ENCODE measurements around the gene ZNF320.
"Not testable (repeated sequence)": the region's sequence is repeated elsewhere in the genome, so short reads cannot be mapped to it uniquely, and the experiment has no call there.

The ZNF320 gene

GRCh38 chr19:52897138-52897935, at the start of gene ZNF320:
ZNF320 (minus strand) TSS chr19:52897635; CDS start chr19:52890255, 7,380 bp downstream.
- H3K27ac ChIP-seq, result peak within 1 kb of the TSS; percentile 2 to 93 (median 86)
- H3K4me3 ChIP-seq, result peak within 1 kb of the TSS; percentile 61 to 84 (median 67)

GRCh38 chr19:52946322-52947310, 49.2 kb upstream of the ZNF320 start:
- Histone ChIP-seq H3K27ac (no peak overlapping the region), H3K4me3 (no peak overlapping the region)

GRCh38 chr19:52945652-52946321, 48.4 kb upstream of the ZNF320 start:
- Histone ChIP-seq H3K27ac (no peak overlapping the region), H3K4me3 (no peak overlapping the region)

- H3K4me3 ChIP-seq, H3K27ac ChIP-seq: not testable (repeated sequence)
These were observed 47.5 kb upstream of the ZNF320 start for GRCh38 chr19:52944703-52945493.

- Histone ChIP-seq H3K27ac (no peak overlapping the region), H3K4me3 (no peak overlapping the region)
These were observed 46.6 kb upstream of the ZNF320 start for GRCh38 chr19:52943884-52944643.

GRCh38 chr19:52943134-52943883, 45.9 kb upstream of the ZNF320 start:
- H3K4me3 ChIP-seq, result peak overlapping the region; percentile 55 to 84 (median 70)
- peak overlapping the region in 15 of 21 experiments; percentile 26 to 91 (median 79) for H3K27ac ChIP-seq

GRCh38 chr19:52942386-52943133, 45.1 kb upstream of the ZNF320 start:
- H3K27ac ChIP-seq, result peak overlapping the region; percentile 24 to 91 (median 83)

GRCh38 chr19:52941941-52942385, 44.5 kb upstream of the ZNF320 start:
- H3K4me3 ChIP-seq, result peak overlapping the region; percentile 55 to 84 (median 70)
- peak overlapping the region; percentile 24 to 91 (median 83) for H3K27ac ChIP-seq

More at GRCh38 chr19:52942386-52943133, 45.1 kb upstream of the ZNF320 start:
- H3K4me3 ChIP-seq, result peak overlapping the region; percentile 55 to 84 (median 70)

- H3K27ac ChIP-seq, result peak overlapping the region in 3 of 21 experiments; percentile 82 to 88 (median 86)
These were observed 44.1 kb upstream of the ZNF320 start for GRCh38 chr19:52941523-52941922.

GRCh38 chr19:52940905-52941304, 43.5 kb upstream of the ZNF320 start:
- not testable (repeated sequence) for H3K27ac ChIP-seq
- peak overlapping the region in 1 of 7 experiments; percentile 68 for H3K4me3 ChIP-seq

More at GRCh38 chr19:52941523-52941922, 44.1 kb upstream of the ZNF320 start:
- H3K4me3 ChIP-seq, result peak overlapping the region; percentile 55 to 84 (median 70)

- H3K27ac ChIP-seq, result no peak overlapping the region
These were observed 41.3 kb upstream of the ZNF320 start for GRCh38 chr19:52938761-52939160.

GRCh38 chr19:52936954-52937325, 39.5 kb upstream of the ZNF320 start:
- no peak overlapping the region for H3K4me3 ChIP-seq
- no peak overlapping the region for H3K27ac ChIP-seq

More at GRCh38 chr19:52938761-52939160, 41.3 kb upstream of the ZNF320 start:
- H3K4me3 ChIP-seq, result no peak overlapping the region

- no peak overlapping the region for H3K4me3 ChIP-seq
- H3K27ac ChIP-seq, result peak overlapping the region in 1 of 21 experiments; percentile 35
These were observed 38.9 kb upstream of the ZNF320 start for GRCh38 chr19:52936151-52936953.

GRCh38 chr19:52935434-52935833, 38.0 kb upstream of the ZNF320 start:
- H3K4me3 ChIP-seq, result no peak overlapping the region

GRCh38 chr19:52924641-52925040, 27.2 kb upstream of the ZNF320 start:
- not testable (repeated sequence) for H3K27ac ChIP-seq, H3K4me3 ChIP-seq

More at GRCh38 chr19:52935434-52935833, 38.0 kb upstream of the ZNF320 start:
- no peak overlapping the region for H3K27ac ChIP-seq

All from skin epidermis (tissue), 12 donors.